Astrocyte (in vitro differentiated cells and primary cell): ENCODE results near the gene RHO. TPM values are rescaled to one million over a fixed set of nuclear protein-coding genes. Genes with fewer than 3 reads are reported as not detected.

Experiments used
- DNase-seq: peaks from one replicate; pipeline ENCODE4 v3.0.0-alpha.2; 2010; ENCODE audit warnings: low read depth
- FAIRE-seq: peaks from 2 replicates; lab custom pipeline; 2011; peaks lifted over from hg19 to GRCh38; lab: Jason Lieb, UNC
- H2AFZ ChIP-seq: 2 replicates; pipeline ENCODE4 v1.6.0; 2012; ENCODE audit warnings: low read depth, low read length, inconsistent platforms
- H3K27ac ChIP-seq: 2 replicates; pipeline ENCODE4 v1.5.1; 2011; ENCODE audit warnings: low read depth, low read length, inconsistent platforms
- H3K27me3 ChIP-seq: 2 replicates; pipeline ENCODE4 v1.6.0; 2011; ENCODE audit warnings: low read length, inconsistent platforms; ENCODE audit not compliant: insufficient read depth
- H3K36me3 ChIP-seq: 2 replicates; pipeline ENCODE4 v1.5.1; 2011; ENCODE audit warnings: low read length, inconsistent platforms; ENCODE audit not compliant: insufficient read depth
- H3K4me1 ChIP-seq: 2 replicates; pipeline ENCODE4 v1.5.1; 2011; ENCODE audit warnings: low read length, inconsistent platforms; ENCODE audit not compliant: insufficient read depth
- H3K4me2 ChIP-seq: 2 replicates; pipeline ENCODE4 v1.6.0; 2012; ENCODE audit warnings: low read length, inconsistent platforms
- H3K4me3 ChIP-seq: 2 replicates; pipeline ENCODE4 v1.5.1; 2011; ENCODE audit warnings: low read depth, mild to moderate bottlenecking, low read length, inconsistent platforms; ENCODE audit not compliant: insufficient read depth
- H3K79me2 ChIP-seq: 2 replicates; pipeline ENCODE4 v1.6.0; 2012; ENCODE audit warnings: mild to moderate bottlenecking, low read length, inconsistent platforms; ENCODE audit not compliant: insufficient read depth
- H3K9ac ChIP-seq: 2 replicates; pipeline ENCODE4 v1.6.0; 2012; ENCODE audit warnings: mild to moderate bottlenecking, low read length, inconsistent platforms
- H3K9me3 ChIP-seq: 2 replicates; pipeline ENCODE4 v1.5.1; 2012; ENCODE audit warnings: low read depth, mild to moderate bottlenecking, low read length, inconsistent platforms; ENCODE audit not compliant: insufficient read depth
- H4K20me1 ChIP-seq: 2 replicates; pipeline ENCODE4 v1.6.0; 2012; ENCODE audit warnings: low read length, inconsistent platforms; ENCODE audit not compliant: insufficient read depth
- H3K27ac Mint-ChIP-seq: one replicate; pipeline ENCODE4 v1.8.0; 2021; ENCODE audit warnings: mild to moderate bottlenecking, mixed read lengths; ENCODE audit not compliant: unreplicated experiment
- H3K27me3 Mint-ChIP-seq: one replicate; pipeline ENCODE4 v1.8.0; 2021; ENCODE audit warnings: low read depth, mixed read lengths; ENCODE audit not compliant: unreplicated experiment
- H3K36me3 Mint-ChIP-seq: one replicate; pipeline ENCODE4 v1.8.0; 2021; ENCODE audit warnings: low read depth, mixed read lengths; ENCODE audit not compliant: unreplicated experiment
- H3K4me1 Mint-ChIP-seq: one replicate; pipeline ENCODE4 v1.8.0; 2021; ENCODE audit warnings: low read depth, mixed read lengths; ENCODE audit not compliant: unreplicated experiment
- H3K4me3 Mint-ChIP-seq: one replicate; pipeline ENCODE4 v1.8.0; 2021; ENCODE audit warnings: mild to moderate bottlenecking, moderate library complexity, mixed read lengths; ENCODE audit not compliant: unreplicated experiment
- H3K9me3 Mint-ChIP-seq: one replicate; pipeline ENCODE4 v1.8.0; 2021; ENCODE audit warnings: mild to moderate bottlenecking, mixed read lengths; ENCODE audit not compliant: unreplicated experiment
- EZH2 ChIP-seq: IDR thresholded peaks from 2 replicates; pipeline ENCODE4 v1.6.1; 2012; ENCODE audit warnings: mild to moderate bottlenecking, low read length, inconsistent platforms; ENCODE audit not compliant: insufficient read depth
- total RNA-seq: library from RNA; stranded (reverse); gene quantifications from 2 replicates; pipeline ENCODE4 v1.2.1, GENCODE V29; 2021
- TF ChIP-seq, protein P1 (sequence below): IDR thresholded peaks from 2 replicates; pipeline ENCODE4 v1.5.1; 2011; ENCODE audit warnings: low read depth, mild to moderate bottlenecking, inconsistent platforms, low read length, moderate library complexity; ENCODE audit not compliant: insufficient read depth

RHO gene
- total RNA-seq, 1 donor from 2014 or later = not detected

GRCh38 chr3:129574206-129574605 is 45.8 kb downstream of the RHO start:
- Mint-ChIP-seq H3K4me3 (no peak overlapping the region), H3K9me3 (no peaks in the 10 kb centered on the region), H3K36me3 (peaks cover 8% of the 10 kb centered on the region), H3K27me3 (no peaks in the 10 kb centered on the region), H3K27ac (no peak overlapping the region), H3K4me1 (no peaks in the 10 kb centered on the region)
- H4K20me1 ChIP-seq = no peaks in the 10 kb centered on the region
- H3K36me3 ChIP-seq = peaks cover 4% of the 10 kb centered on the region
- H3K4me2 ChIP-seq = no peak overlapping the region
- TF ChIP-seq, protein P1, sequence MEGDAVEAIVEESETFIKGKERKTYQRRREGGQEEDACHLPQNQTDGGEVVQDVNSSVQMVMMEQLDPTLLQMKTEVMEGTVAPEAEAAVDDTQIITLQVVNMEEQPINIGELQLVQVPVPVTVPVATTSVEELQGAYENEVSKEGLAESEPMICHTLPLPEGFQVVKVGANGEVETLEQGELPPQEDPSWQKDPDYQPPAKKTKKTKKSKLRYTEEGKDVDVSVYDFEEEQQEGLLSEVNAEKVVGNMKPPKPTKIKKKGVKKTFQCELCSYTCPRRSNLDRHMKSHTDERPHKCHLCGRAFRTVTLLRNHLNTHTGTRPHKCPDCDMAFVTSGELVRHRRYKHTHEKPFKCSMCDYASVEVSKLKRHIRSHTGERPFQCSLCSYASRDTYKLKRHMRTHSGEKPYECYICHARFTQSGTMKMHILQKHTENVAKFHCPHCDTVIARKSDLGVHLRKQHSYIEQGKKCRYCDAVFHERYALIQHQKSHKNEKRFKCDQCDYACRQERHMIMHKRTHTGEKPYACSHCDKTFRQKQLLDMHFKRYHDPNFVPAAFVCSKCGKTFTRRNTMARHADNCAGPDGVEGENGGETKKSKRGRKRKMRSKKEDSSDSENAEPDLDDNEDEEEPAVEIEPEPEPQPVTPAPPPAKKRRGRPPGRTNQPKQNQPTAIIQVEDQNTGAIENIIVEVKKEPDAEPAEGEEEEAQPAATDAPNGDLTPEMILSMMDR = no peak
- no peak for TF ChIP-seq EZH2
- no peaks in the 10 kb centered on the region for H3K27me3 ChIP-seq
- H3K9me3 ChIP-seq = no peaks in the 10 kb centered on the region
- no peak overlapping the region for H3K4me3 ChIP-seq
- no peak overlapping the region for H2AFZ ChIP-seq
- no peak for DNase-seq
- H3K9ac ChIP-seq = no peak overlapping the region
- H3K4me1 ChIP-seq = no peaks in the 10 kb centered on the region
- FAIRE-seq = no peak
- H3K79me2 ChIP-seq = no peaks in the 10 kb centered on the region
- H3K27ac ChIP-seq = no peak overlapping the region

DNA sequence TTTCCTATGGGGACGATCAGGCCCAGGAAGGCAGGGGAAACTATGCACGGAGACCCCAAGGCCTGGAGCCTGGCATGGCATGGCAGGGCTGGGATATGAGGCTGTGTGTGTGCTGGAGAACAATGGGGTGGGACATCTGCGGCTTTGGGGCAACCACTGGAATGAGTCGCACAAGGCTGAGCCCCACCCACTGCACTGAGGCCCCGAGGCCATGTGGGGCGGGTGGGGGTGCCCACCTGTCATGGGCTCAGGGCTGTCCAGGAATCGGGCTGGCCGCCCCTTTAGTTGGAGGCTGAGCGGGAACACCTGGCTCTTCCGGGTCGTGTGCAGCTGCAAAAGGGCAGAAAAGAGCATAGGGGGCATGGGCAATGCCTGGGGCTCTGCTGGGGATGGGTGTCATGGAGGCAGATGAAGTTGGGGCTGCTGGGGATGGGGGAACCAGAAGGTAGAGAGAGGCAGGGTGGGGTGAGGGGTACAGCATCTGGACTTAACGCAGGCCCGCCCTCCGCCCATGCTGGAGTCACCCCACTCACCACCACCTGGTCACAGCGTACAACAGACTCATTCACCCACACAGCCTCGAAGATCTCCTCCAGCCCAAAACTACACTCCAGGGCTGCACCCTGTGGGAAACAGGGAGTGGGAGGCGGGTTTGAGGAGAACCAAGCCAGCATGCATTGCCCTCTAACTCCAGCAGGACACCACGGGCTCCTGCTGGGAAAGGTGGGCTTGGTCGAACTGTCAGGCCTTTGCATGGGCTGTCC is 47.0 kb downstream of the RHO start:
- H3K9me3 ChIP-seq = no peaks in the 10 kb centered on the region
- no peak for TF ChIP-seq EZH2
- TF ChIP-seq, protein P1 = no peak
- H3K27ac ChIP-seq = no peak overlapping the region
- no peak overlapping the region for H3K4me2 ChIP-seq
- H2AFZ ChIP-seq = no peak overlapping the region
- no peaks in the 10 kb centered on the region for H4K20me1 ChIP-seq
- no peak overlapping the region for H3K9ac ChIP-seq
- DNase-seq (no peak), FAIRE-seq (no peak)
- no peaks in the 10 kb centered on the region for H3K4me1 ChIP-seq
- Mint-ChIP-seq H3K9me3 (no peaks in the 10 kb centered on the region), H3K36me3 (peaks cover 9% of the 10 kb centered on the region), H3K4me1 (no peaks in the 10 kb centered on the region), H3K27ac (no peak overlapping the region), H3K4me3 (no peak overlapping the region), H3K27me3 (no peaks in the 10 kb centered on the region)
- no peaks in the 10 kb centered on the region for H3K79me2 ChIP-seq
- no peak overlapping the region for H3K4me3 ChIP-seq
- peaks cover 2% of the 10 kb centered on the region for H3K36me3 ChIP-seq
- H3K27me3 ChIP-seq = no peaks in the 10 kb centered on the region

GRCh38 chr3:129575997-129576384 is 47.6 kb downstream of the RHO start:
- Histone ChIP-seq H3K9ac (no peak overlapping the region), H3K36me3 (no peaks in the 10 kb centered on the region), H3K4me1 (no peaks in the 10 kb centered on the region), H3K27ac (no peak overlapping the region), H2AFZ (no peak overlapping the region), H3K79me2 (no peaks in the 10 kb centered on the region), H3K9me3 (no peaks in the 10 kb centered on the region), H3K4me3 (no peak overlapping the region), H3K27me3 (no peaks in the 10 kb centered on the region), H4K20me1 (no peaks in the 10 kb centered on the region), H3K4me2 (no peak overlapping the region)
- Mint-ChIP-seq H3K36me3 (peaks cover 10% of the 10 kb centered on the region), H3K4me1 (no peaks in the 10 kb centered on the region), H3K27me3 (no peaks in the 10 kb centered on the region), H3K9me3 (no peaks in the 10 kb centered on the region), H3K4me3 (no peak overlapping the region), H3K27ac (peak overlapping the region; percentile 75)
- no peak for DNase-seq
- TF ChIP-seq, protein P1 = no peak
- no peak for TF ChIP-seq EZH2
- no peak for FAIRE-seq
